GM23248 (cell line): ENCODE data around the gene TMEM179B.

ENCODE experiments used
- EZH2 ChIP-seq: fragments of 200-600 bp; sonication (generic); IDR thresholded peaks from 2 replicates; pipeline ENCODE4 v1.6.1; 2018; ENCODE audit warnings: antibody characterized with exemption, mild to moderate bottlenecking; ENCODE audit not compliant: insufficient read depth, poor library complexity, severe bottlenecking
- EZH2phosphoT487 ChIP-seq: fragments of 200-600 bp; sonication (generic); IDR thresholded peaks from 2 replicates; pipeline ENCODE4 v1.6.1; 2018; ENCODE audit warnings: antibody characterized with exemption, moderate library complexity, mild to moderate bottlenecking, low read depth; ENCODE audit not compliant: insufficient read depth

DNA sequence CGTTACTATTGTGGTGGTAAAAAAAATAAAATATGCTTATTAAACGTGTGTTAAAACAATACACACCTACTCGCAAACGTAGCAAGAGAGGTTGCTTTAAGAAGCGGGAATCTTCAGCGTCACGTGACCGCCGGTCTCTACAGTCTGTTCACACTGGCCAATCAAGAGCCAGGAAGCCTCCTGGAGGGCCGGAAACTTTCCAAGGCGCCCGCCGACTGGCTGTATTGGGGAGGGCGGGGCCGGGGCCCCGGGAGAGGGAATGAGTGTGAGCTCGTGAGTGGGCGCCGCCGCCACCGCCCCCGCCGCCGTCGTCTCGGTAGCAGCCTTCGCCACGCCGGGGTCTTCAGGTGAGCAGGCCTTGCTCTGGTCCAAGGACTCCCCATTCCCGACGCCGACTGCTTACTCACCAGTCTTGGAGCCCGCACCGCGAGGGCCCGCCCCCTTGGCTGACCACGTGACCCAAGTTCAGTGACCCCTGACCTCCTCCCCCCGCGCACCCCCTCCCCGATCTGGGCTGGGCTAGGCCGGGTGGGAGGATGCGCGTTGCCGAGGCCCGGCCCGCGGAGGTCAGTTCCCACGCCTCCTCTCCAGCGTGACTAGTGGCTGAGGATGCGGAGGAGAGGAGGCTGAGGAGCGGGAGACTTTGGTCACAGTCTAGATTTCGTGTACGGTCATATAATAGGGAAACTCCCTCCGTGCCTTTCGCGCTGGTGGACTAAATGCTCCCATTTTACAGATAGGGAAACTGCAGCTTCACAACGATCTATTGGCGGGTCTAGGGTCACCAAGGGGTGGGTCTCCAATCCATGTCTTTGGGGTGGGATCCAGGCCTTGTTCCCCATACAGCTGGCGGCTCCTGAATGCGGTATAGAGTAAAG, 15.8 kb upstream of the TMEM179B start, which contains the start of gene TAF6L:
- no peak for TF ChIP-seq EZH2phosphoT487
- no peak for TF ChIP-seq EZH2
